GM23338 (cell line): ENCODE results near the gene HYAL2. TPM values are rescaled to one million over a fixed set of nuclear protein-coding genes. Genes with fewer than 3 reads are reported as not detected.

Experiments
- ATAC-seq: fragments of 200-7000 bp; cut with Tn5 transposase; 3 replicates; pipeline ENCODE4 v1.9.1; 2020
- DNase-seq: peaks from one replicate; pipeline ENCODE4 v3.0.0-alpha.2; 2015; ENCODE audit warnings: low spot score
- H2AFZ ChIP-seq: fragments of 200-600 bp; sonication (generic); 2 replicates; pipeline ENCODE4 v1.8.0; 2016; ENCODE audit warnings: antibody characterized with exemption, mild to moderate bottlenecking, moderate library complexity
- H3F3A ChIP-seq: fragments of 200-600 bp; sonication (generic); replicated peaks from 2 replicates; pipeline ENCODE4 v1.8.0; 2017; ENCODE audit warnings: antibody characterized with exemption, mixed run types, low read depth
- H3K27ac ChIP-seq: fragments of 200-600 bp; sonication (generic); 2 replicates; pipeline ENCODE4 v1.6.1; 2016; ENCODE audit warnings: low read depth
- H3K27me3 ChIP-seq: fragments of 200-600 bp; sonication (generic); 2 replicates; pipeline ENCODE4 v1.8.0; 2016; ENCODE audit warnings: mild to moderate bottlenecking, mixed run types, moderate library complexity; ENCODE audit not compliant: insufficient read depth
- H3K36me3 ChIP-seq: fragments of 200-600 bp; sonication (generic); 2 replicates; pipeline ENCODE4 v1.8.0; 2016; ENCODE audit warnings: mild to moderate bottlenecking; ENCODE audit not compliant: insufficient read depth
- H3K4me1 ChIP-seq: fragments of 200-600 bp; sonication (generic); 2 replicates; pipeline ENCODE4 v1.8.0; 2016; ENCODE audit warnings: mild to moderate bottlenecking, moderate library complexity; ENCODE audit not compliant: insufficient read depth
- H3K4me2 ChIP-seq: fragments of 200-600 bp; sonication (generic); 2 replicates; pipeline ENCODE4 v1.7.1; 2017; ENCODE audit warnings: mixed run types
- H3K4me3 ChIP-seq: fragments of 200-600 bp; sonication (generic); 2 replicates; pipeline ENCODE4 v1.6.1; 2016; ENCODE audit warnings: mixed run types
- H3K79me2 ChIP-seq: fragments of 200-600 bp; sonication (generic); replicated peaks from 2 replicates; pipeline ENCODE4 v1.8.0; 2017; ENCODE audit warnings: mild to moderate bottlenecking; ENCODE audit not compliant: insufficient read depth
- H3K9me2 ChIP-seq: fragments of 200-600 bp; sonication (generic); 2 replicates; pipeline ENCODE4 v1.8.0; 2017; ENCODE audit not compliant: insufficient read depth
- H4K20me1 ChIP-seq: fragments of 200-600 bp; sonication (generic); replicated peaks from 2 replicates; pipeline ENCODE4 v1.8.0; 2017; ENCODE audit warnings: mild to moderate bottlenecking; ENCODE audit not compliant: insufficient read depth
- H3K27ac Mint-ChIP-seq: 2 replicates; pipeline ENCODE4 v1.8.0; 2020; ENCODE audit warnings: inconsistent platforms, mild to moderate bottlenecking, moderate library complexity, mixed read lengths
- H3K27me3 Mint-ChIP-seq: 3 replicates; pipeline ENCODE4 v1.8.0; 2022; ENCODE audit warnings: low read depth, mild to moderate bottlenecking, moderate library complexity, mixed read lengths, inconsistent platforms; ENCODE audit not compliant: insufficient read depth, poor library complexity
- H3K36me3 Mint-ChIP-seq: 3 replicates; pipeline ENCODE4 v1.8.0; 2021; ENCODE audit warnings: low read depth, mild to moderate bottlenecking, inconsistent platforms, moderate library complexity, mixed read lengths
- H3K4me1 Mint-ChIP-seq: 3 replicates; pipeline ENCODE4 v1.8.0; 2020; ENCODE audit warnings: mild to moderate bottlenecking, inconsistent platforms, mixed read lengths
- H3K4me3 Mint-ChIP-seq: 3 replicates; pipeline ENCODE4 v1.8.0; 2021; ENCODE audit warnings: moderate library complexity, mild to moderate bottlenecking, inconsistent platforms, mixed read lengths
- H3K9me3 Mint-ChIP-seq: 3 replicates; pipeline ENCODE4 v1.8.0; 2020; ENCODE audit warnings: moderate library complexity, mild to moderate bottlenecking, inconsistent platforms, mixed read lengths
- CREB1 ChIP-seq: fragments of 250-450 bp; sonication (Bioruptor Pico); IDR thresholded peaks from 2 replicates; pipeline ENCODE4 v1.5.0; 2020; ENCODE audit warnings: low read depth, mild to moderate bottlenecking, moderate library complexity
- CTCF ChIP-seq, 2 experiments: fragments of 200-600 bp in 1 of 2; sonication (generic) in 1 of 2; conservative IDR thresholded peaks; 2 replicates each; pipeline versions ENCODE4 v1.5.1 to v1.6.1; 2016 to 2017; ENCODE audit warnings: antibody characterized with exemption in 2 of 2, low read depth in 2 of 2, mild to moderate bottlenecking in 2 of 2, moderate library complexity in 1 of 2
- ETS1 ChIP-seq: IDR thresholded peaks from 2 replicates; pipeline ENCODE4 v1.6.1; 2016; ENCODE audit warnings: antibody characterized with exemption
- EZH2 ChIP-seq: fragments of 200-600 bp; sonication (generic); IDR thresholded peaks from one replicate; pipeline ENCODE4 v1.8.0; 2017; ENCODE audit warnings: antibody characterized with exemption, mild to moderate bottlenecking, low read depth; ENCODE audit not compliant: unreplicated experiment
- EZH2phosphoT487 ChIP-seq: fragments of 200-600 bp; sonication (generic); IDR thresholded peaks from one replicate; pipeline ENCODE4 v1.8.1; 2018; ENCODE audit warnings: antibody characterized with exemption; ENCODE audit not compliant: unreplicated experiment
- NANOG ChIP-seq: IDR thresholded peaks from 2 replicates; pipeline ENCODE4 v1.6.1; 2016; ENCODE audit warnings: antibody characterized with exemption, borderline replicate concordance
- POLR2AphosphoS5 ChIP-seq: IDR thresholded peaks from 2 replicates; pipeline ENCODE4 v1.6.1; 2016; ENCODE audit warnings: antibody characterized with exemption, low read depth
- STAT1 ChIP-seq: IDR thresholded peaks from one replicate; pipeline ENCODE4 v1.6.1; 2016; ENCODE audit warnings: antibody characterized with exemption; ENCODE audit not compliant: unreplicated experiment
- ZNF114 ChIP-seq: fragments of 250-450 bp; sonication (Bioruptor Pico); IDR thresholded peaks from 2 replicates; pipeline ENCODE4 v1.5.0; 2020; ENCODE audit warnings: mild to moderate bottlenecking, moderate library complexity
- ZNF331 ChIP-seq: fragments of 250-450 bp; sonication (Bioruptor Pico); IDR thresholded peaks from 2 replicates; pipeline ENCODE4 v1.5.0; 2020; ENCODE audit warnings: low read depth, mild to moderate bottlenecking, moderate library complexity
- polyA plus RNA-seq: library from polyadenylated mRNA; unstranded; fragments of >200 nt; fragmentation: Nextera tagmentation; extraction: Ambion mirVana; gene quantifications from 2 replicates; pipeline ENCODE4 v1.2.1, GENCODE V29; 2016
- total RNA-seq: library from RNA; depleted of rRNA; stranded (reverse); fragments of >200 nt; shearing (Covaris generic); gene quantifications from 2 replicates; pipeline ENCODE4 v1.2.3, GENCODE V29; 2014
- TF ChIP-seq, protein P1 (sequence below): IDR thresholded peaks from one replicate; pipeline ENCODE4 v1.6.1; 2018; ENCODE audit warnings: antibody characterized with exemption; ENCODE audit not compliant: unreplicated experiment

Gene HYAL2
- total and polyA plus RNA-seq, 2 experiments from 2014 or later: 28.9 to 74.3 TPM

DNA sequence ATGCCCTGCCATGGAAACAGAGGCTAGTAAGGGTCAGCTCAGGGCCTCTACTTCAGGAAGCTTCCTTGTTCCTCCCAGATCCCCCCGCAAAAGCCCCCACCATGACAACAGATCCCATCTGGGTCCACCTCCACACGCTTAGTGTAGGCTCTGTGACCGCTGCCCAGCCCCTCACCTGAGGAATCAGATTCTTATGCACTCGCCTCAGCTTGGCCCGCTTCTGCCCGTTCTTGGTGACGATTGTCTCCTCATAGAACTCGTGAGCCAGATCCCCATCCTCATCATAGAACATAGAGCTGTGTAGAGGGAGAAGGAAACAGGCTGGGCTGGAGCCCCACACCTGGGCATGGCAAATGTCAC lies 3.6 kb upstream of the HYAL2 start (continued):
- no peak for TF ChIP-seq EZH2phosphoT487
- TF ChIP-seq, protein P1, sequence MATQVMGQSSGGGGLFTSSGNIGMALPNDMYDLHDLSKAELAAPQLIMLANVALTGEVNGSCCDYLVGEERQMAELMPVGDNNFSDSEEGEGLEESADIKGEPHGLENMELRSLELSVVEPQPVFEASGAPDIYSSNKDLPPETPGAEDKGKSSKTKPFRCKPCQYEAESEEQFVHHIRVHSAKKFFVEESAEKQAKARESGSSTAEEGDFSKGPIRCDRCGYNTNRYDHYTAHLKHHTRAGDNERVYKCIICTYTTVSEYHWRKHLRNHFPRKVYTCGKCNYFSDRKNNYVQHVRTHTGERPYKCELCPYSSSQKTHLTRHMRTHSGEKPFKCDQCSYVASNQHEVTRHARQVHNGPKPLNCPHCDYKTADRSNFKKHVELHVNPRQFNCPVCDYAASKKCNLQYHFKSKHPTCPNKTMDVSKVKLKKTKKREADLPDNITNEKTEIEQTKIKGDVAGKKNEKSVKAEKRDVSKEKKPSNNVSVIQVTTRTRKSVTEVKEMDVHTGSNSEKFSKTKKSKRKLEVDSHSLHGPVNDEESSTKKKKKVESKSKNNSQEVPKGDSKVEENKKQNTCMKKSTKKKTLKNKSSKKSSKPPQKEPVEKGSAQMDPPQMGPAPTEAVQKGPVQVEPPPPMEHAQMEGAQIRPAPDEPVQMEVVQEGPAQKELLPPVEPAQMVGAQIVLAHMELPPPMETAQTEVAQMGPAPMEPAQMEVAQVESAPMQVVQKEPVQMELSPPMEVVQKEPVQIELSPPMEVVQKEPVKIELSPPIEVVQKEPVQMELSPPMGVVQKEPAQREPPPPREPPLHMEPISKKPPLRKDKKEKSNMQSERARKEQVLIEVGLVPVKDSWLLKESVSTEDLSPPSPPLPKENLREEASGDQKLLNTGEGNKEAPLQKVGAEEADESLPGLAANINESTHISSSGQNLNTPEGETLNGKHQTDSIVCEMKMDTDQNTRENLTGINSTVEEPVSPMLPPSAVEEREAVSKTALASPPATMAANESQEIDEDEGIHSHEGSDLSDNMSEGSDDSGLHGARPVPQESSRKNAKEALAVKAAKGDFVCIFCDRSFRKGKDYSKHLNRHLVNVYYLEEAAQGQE: no peak

DNA sequence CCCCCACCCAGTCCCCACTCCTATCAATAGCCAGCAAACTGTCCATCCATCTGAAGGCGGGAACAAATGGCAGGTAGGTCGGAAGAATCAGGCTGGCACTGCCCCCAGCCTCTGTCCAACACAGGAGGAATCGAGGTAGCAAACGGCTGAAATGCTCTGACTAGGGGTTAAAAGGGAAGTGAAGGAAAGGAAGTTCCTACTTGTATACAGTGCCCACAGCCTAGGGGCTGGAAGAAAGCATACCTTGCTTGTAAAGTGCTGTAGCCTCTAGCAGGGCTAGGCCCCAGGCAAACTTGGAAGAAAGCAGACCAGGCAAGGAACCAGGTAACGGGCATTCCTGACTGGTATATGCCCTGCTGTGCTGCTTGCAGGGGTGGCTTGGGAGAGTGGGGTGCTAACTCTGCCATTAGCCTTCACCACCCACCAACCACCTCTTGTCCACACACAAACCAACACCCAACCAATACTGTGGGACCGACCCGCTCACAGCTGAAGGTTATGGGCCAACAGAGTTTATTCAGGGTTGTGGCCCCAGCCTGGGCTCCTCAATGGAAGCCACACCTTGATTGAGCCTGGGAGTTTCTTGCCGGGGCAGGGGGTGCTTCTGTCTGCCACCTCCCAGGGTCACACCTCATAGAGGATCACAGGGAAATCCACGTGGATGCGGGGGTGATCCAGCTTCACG lies 3.1 kb upstream of the HYAL2 start:
- Mint-ChIP-seq H3K4me3 (no peak overlapping the region), H3K9me3 (no peaks in the 10 kb centered on the region), H3K36me3 (peaks cover 25% of the 10 kb centered on the region), H3K4me1 (peaks cover 32% of the 10 kb centered on the region), H3K27me3 (peaks cover 16% of the 10 kb centered on the region), H3K27ac (no peak overlapping the region)
- DNase-seq: no peak
- H3K4me3 ChIP-seq: no peak overlapping the region
- no peak overlapping the region for H3K4me2 ChIP-seq
- H2AFZ ChIP-seq: no peak overlapping the region
- no peak overlapping the region for H3K27ac ChIP-seq
- no peaks in the 10 kb centered on the region for H3K27me3 ChIP-seq
- H3K9me2 ChIP-seq: no peaks in the 10 kb centered on the region
- peaks cover 18% of the 10 kb centered on the region for H3K4me1 ChIP-seq
- ATAC-seq: no peak
- H4K20me1 ChIP-seq: peaks cover 8% of the 10 kb centered on the region; the same call in 1 of the 2 replicates
- H3F3A ChIP-seq: peaks cover 34% of the 10 kb centered on the region; the same call in 1 of the 2 replicates
- H3K36me3 ChIP-seq: peaks cover 2% of the 10 kb centered on the region; the same call in 1 of the 2 replicates
- peaks cover 16% of the 10 kb centered on the region for H3K79me2 ChIP-seq
- TF ChIP-seq NANOG (no peak), ETS1 (no peak), ZNF331 (CRISPR knock-in tag) (no peak), ZNF114 (no peak), CREB1 (no peak), EZH2 (no peak), EZH2phosphoT487 (no peak), POLR2AphosphoS5 (no peak), STAT1 (no peak), CTCF (conservative IDR thresholded peaks at IDR 0.05; ENCODE audit: low read depth in 2 of 2) (no peak)
- TF ChIP-seq, protein P1: no peak
